ENCODE data around the gene GLRX5.
A peak's percentile ranks its signal among the peaks of the same experiment; 100 is the strongest.

Gene GLRX5

GRCh38 chr14:95533822-95534221, 1.0 kb upstream of the GLRX5 start:
- Histone ChIP-seq H3K36me3 (ENCODE audit: control insufficient read depth, insufficient read depth, low read length) (no peaks in the 10 kb centered on the region), H3K4me1 (ENCODE audit: control insufficient read depth, insufficient read depth, low read length, poor library complexity, severe bottlenecking) (peaks cover 32% of the 10 kb centered on the region), H3K4me3 (ENCODE audit: insufficient read depth, low read depth, low read length, poor library complexity, severe bottlenecking) (peak overlapping the region; percentile 73), H3K27me3 (replicated peaks; ENCODE audit: control insufficient read depth, insufficient read depth, low read length, poor library complexity, severe bottlenecking) (no peaks in the 10 kb centered on the region), H3K27ac (ENCODE audit: insufficient read depth, low read length, poor library complexity, severe bottlenecking) (peak overlapping the region; percentile 87), H3K9me3 (ENCODE audit: control insufficient read depth, low read length) (no peaks in the 10 kb centered on the region)
- no peak for DNase-seq

- Histone ChIP-seq H3K9me3 (ENCODE audit: control insufficient read depth, low read length) (no peaks in the 10 kb centered on the region), H3K27ac (ENCODE audit: insufficient read depth, low read length, poor library complexity, severe bottlenecking) (peak overlapping the region; percentile 87), H3K36me3 (ENCODE audit: control insufficient read depth, insufficient read depth, low read length) (no peaks in the 10 kb centered on the region), H3K4me3 (ENCODE audit: insufficient read depth, low read depth, low read length, poor library complexity, severe bottlenecking) (peak overlapping the region; percentile 73), H3K27me3 (replicated peaks; ENCODE audit: control insufficient read depth, insufficient read depth, low read length, poor library complexity, severe bottlenecking) (no peaks in the 10 kb centered on the region), H3K4me1 (ENCODE audit: control insufficient read depth, insufficient read depth, low read length, poor library complexity, severe bottlenecking) (peaks cover 32% of the 10 kb centered on the region)
- DNase-seq = no peak
Measured at GRCh38 chr14:95535226-95536021, 574 bp downstream of the GLRX5 start.

GRCh38 chr14:95536036-95536593, 1.3 kb downstream of the GLRX5 start:
- Histone ChIP-seq H3K36me3 (ENCODE audit: control insufficient read depth, insufficient read depth, low read length) (no peaks in the 10 kb centered on the region), H3K4me3 (ENCODE audit: insufficient read depth, low read depth, low read length, poor library complexity, severe bottlenecking) (peak overlapping the region; percentile 73), H3K27ac (ENCODE audit: insufficient read depth, low read length, poor library complexity, severe bottlenecking) (no peak overlapping the region), H3K27me3 (replicated peaks; ENCODE audit: control insufficient read depth, insufficient read depth, low read length, poor library complexity, severe bottlenecking) (no peaks in the 10 kb centered on the region), H3K4me1 (ENCODE audit: control insufficient read depth, insufficient read depth, low read length, poor library complexity, severe bottlenecking) (peaks cover 32% of the 10 kb centered on the region), H3K9me3 (ENCODE audit: control insufficient read depth, low read length) (no peaks in the 10 kb centered on the region)
- no peak for DNase-seq

GRCh38 chr14:95536671-95537070, 1.8 kb downstream of the GLRX5 start:
- DNase-seq = no peak
- H3K4me1 ChIP-seq (ENCODE audit: control insufficient read depth, insufficient read depth, low read length, poor library complexity, severe bottlenecking) = peaks cover 32% of the 10 kb centered on the region
- no peaks in the 10 kb centered on the region for H3K9me3 ChIP-seq (ENCODE audit: control insufficient read depth, low read length)
- no peaks in the 10 kb centered on the region for H3K27me3 ChIP-seq (replicated peaks; ENCODE audit: control insufficient read depth, insufficient read depth, low read length, poor library complexity, severe bottlenecking)
- no peak overlapping the region for H3K27ac ChIP-seq (ENCODE audit: insufficient read depth, low read length, poor library complexity, severe bottlenecking)
- no peak overlapping the region for H3K4me3 ChIP-seq (ENCODE audit: insufficient read depth, low read depth, low read length, poor library complexity, severe bottlenecking)
- no peaks in the 10 kb centered on the region for H3K36me3 ChIP-seq (ENCODE audit: control insufficient read depth, insufficient read depth, low read length)

- Histone ChIP-seq H3K4me1 (ENCODE audit: control insufficient read depth, insufficient read depth, low read length, poor library complexity, severe bottlenecking) (peaks cover 26% of the 10 kb centered on the region), H3K4me3 (ENCODE audit: insufficient read depth, low read depth, low read length, poor library complexity, severe bottlenecking) (no peak overlapping the region), H3K27me3 (replicated peaks; ENCODE audit: control insufficient read depth, insufficient read depth, low read length, poor library complexity, severe bottlenecking) (no peaks in the 10 kb centered on the region), H3K36me3 (ENCODE audit: control insufficient read depth, insufficient read depth, low read length) (no peaks in the 10 kb centered on the region), H3K9me3 (ENCODE audit: control insufficient read depth, low read length) (no peaks in the 10 kb centered on the region), H3K27ac (ENCODE audit: insufficient read depth, low read length, poor library complexity, severe bottlenecking) (no peak overlapping the region)
- no peak for DNase-seq
Measured at GRCh38 chr14:95537298-95538089, 2.6 kb downstream of the GLRX5 start.

- H3K4me3 ChIP-seq (ENCODE audit: insufficient read depth, low read depth, low read length, poor library complexity, severe bottlenecking) = no peak overlapping the region
- H3K9me3 ChIP-seq (ENCODE audit: control insufficient read depth, low read length) = no peaks in the 10 kb centered on the region
- DNase-seq = no peak
- peaks cover 13% of the 10 kb centered on the region for H3K4me1 ChIP-seq (ENCODE audit: control insufficient read depth, insufficient read depth, low read length, poor library complexity, severe bottlenecking)
- H3K36me3 ChIP-seq (ENCODE audit: control insufficient read depth, insufficient read depth, low read length) = no peaks in the 10 kb centered on the region
- no peaks in the 10 kb centered on the region for H3K27me3 ChIP-seq (replicated peaks; ENCODE audit: control insufficient read depth, insufficient read depth, low read length, poor library complexity, severe bottlenecking)
- H3K27ac ChIP-seq (ENCODE audit: insufficient read depth, low read length, poor library complexity, severe bottlenecking) = no peak overlapping the region
Measured at GRCh38 chr14:95538801-95539509, 4.1 kb downstream of the GLRX5 start.

DNA sequence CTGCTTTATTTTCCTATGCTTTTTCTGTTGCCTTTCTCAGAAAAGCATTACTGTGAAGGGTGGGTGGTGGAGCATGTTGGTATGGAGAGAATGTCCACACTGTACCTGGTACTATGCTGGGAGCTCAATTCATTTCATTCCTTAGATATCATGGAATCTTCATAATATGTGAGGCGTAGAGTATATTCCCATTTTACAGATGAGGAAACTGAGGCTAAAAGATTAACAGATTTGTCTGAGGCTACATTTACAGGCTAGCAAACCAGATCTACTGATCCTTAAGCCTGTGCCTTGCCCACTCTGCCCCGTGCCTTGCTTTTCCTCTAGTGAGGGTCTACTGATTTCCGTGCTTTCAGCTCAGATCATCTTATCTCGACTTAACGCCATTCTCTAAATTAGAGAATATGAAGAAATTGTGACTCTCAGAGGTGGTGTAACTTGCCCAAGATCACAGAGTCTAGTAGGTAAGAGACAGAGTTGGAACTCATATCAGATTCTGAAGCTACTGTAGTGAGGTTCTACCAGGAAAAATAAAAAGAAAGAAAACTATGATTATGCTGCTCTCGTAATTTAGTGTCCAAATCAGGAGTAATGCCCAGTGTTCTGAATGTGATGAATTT, 5.5 kb downstream of the GLRX5 start:
- Histone ChIP-seq H3K4me1 (ENCODE audit: control insufficient read depth, insufficient read depth, low read length, poor library complexity, severe bottlenecking) (peaks cover 10% of the 10 kb centered on the region), H3K27me3 (replicated peaks; ENCODE audit: control insufficient read depth, insufficient read depth, low read length, poor library complexity, severe bottlenecking) (no peaks in the 10 kb centered on the region), H3K4me3 (ENCODE audit: insufficient read depth, low read depth, low read length, poor library complexity, severe bottlenecking) (no peak overlapping the region), H3K9me3 (ENCODE audit: control insufficient read depth, low read length) (no peaks in the 10 kb centered on the region), H3K27ac (ENCODE audit: insufficient read depth, low read length, poor library complexity, severe bottlenecking) (no peak overlapping the region), H3K36me3 (ENCODE audit: control insufficient read depth, insufficient read depth, low read length) (no peaks in the 10 kb centered on the region)
- no peak for DNase-seq

- H3K4me3 ChIP-seq (ENCODE audit: insufficient read depth, low read depth, low read length, poor library complexity, severe bottlenecking) = no peak overlapping the region
- H3K4me1 ChIP-seq (ENCODE audit: control insufficient read depth, insufficient read depth, low read length, poor library complexity, severe bottlenecking) = no peaks in the 10 kb centered on the region
- no peaks in the 10 kb centered on the region for H3K27me3 ChIP-seq (replicated peaks; ENCODE audit: control insufficient read depth, insufficient read depth, low read length, poor library complexity, severe bottlenecking)
- no peaks in the 10 kb centered on the region for H3K9me3 ChIP-seq (ENCODE audit: control insufficient read depth, low read length)
- H3K27ac ChIP-seq (ENCODE audit: insufficient read depth, low read length, poor library complexity, severe bottlenecking) = no peak overlapping the region
- no peaks in the 10 kb centered on the region for H3K36me3 ChIP-seq (ENCODE audit: control insufficient read depth, insufficient read depth, low read length)
- DNase-seq = no peak
Measured at GRCh38 chr14:95541346-95541745, 6.5 kb downstream of the GLRX5 start.

All from effector memory CD4-positive, alpha-beta T cell (primary cell).